HepG2 (cell line): ENCODE results near the gene SERTAD3. TPM values are rescaled to one million over a fixed set of nuclear protein-coding genes. Genes with fewer than 3 reads are reported as not detected.
A peak's percentile ranks its signal among the peaks of the same experiment; 100 is the strongest.

ENCODE experiments used
- BORCS8-MEF2B ChIP-seq: sonication (generic); formaldehyde crosslinking; IDR thresholded peaks from 2 replicates; pipeline ENCODE4 v1.8.0; 2022; ENCODE audit warnings: mild to moderate bottlenecking, missing genetic modification reagents
- CCAR2 ChIP-seq: fragments of 200-400 bp; formaldehyde crosslinking; optimal IDR thresholded peaks from 2 replicates; pipeline ENCODE3; 2018; ENCODE audit warnings: low read depth, mild to moderate bottlenecking, low read length, moderate library complexity
- ETV6 ChIP-seq: sonication (generic); formaldehyde crosslinking; conservative IDR thresholded peaks from 2 replicates; pipeline ENCODE4 v1.4.0; 2020; ENCODE audit warnings: missing genetic modification reagents
- KAT8 ChIP-seq: IDR thresholded peaks from 2 replicates; pipeline ENCODE4 v1.6.1; 2016; ENCODE audit warnings: missing genetic modification reagents, missing compliant biosample characterization
- MAZ ChIP-seq, 2 experiments: sonication (generic) in 1 of 2; formaldehyde crosslinking in 1 of 2; IDR thresholded peaks; 2 replicates each; pipeline versions ENCODE4 v1.5.0 to v1.6.1; 2012 to 2020; ENCODE audit warnings: low read depth in 2 of 2, mild to moderate bottlenecking in 2 of 2, borderline replicate concordance in 1 of 2, improper control_type of control experiment in 1 of 2, low read length in 1 of 2, missing genetic modification reagents in 1 of 2, moderate library complexity in 1 of 2
- MTA1 ChIP-seq: sonication (generic); formaldehyde crosslinking; IDR thresholded peaks from 2 replicates; pipeline ENCODE4 v1.4.0; 2020; ENCODE audit warnings: missing genetic modification reagents, mild to moderate bottlenecking, borderline replicate concordance
- MXI1 ChIP-seq: IDR thresholded peaks from 3 replicates; pipeline ENCODE4 v1.6.1; 2012; ENCODE audit warnings: low read depth, low read length, inconsistent platforms, borderline replicate concordance
- NFKB2 ChIP-seq: sonication (generic); formaldehyde crosslinking; IDR thresholded peaks from 2 replicates; pipeline ENCODE4 v1.4.0; 2020; ENCODE audit warnings: missing genetic modification reagents, borderline replicate concordance
- POLR2AphosphoS5 ChIP-seq: IDR thresholded peaks from 2 replicates; pipeline ENCODE4 v1.6.1; 2012; ENCODE audit warnings: low read depth, low read length
- RBAK ChIP-seq: sonication (generic); formaldehyde crosslinking; IDR thresholded peaks from 2 replicates; pipeline ENCODE4 v1.5.1; 2020; ENCODE audit warnings: mild to moderate bottlenecking, missing genetic modification reagents
- SIN3A ChIP-seq: IDR thresholded peaks from 2 replicates; pipeline ENCODE4 v1.6.1; 2011; ENCODE audit warnings: low read depth, mild to moderate bottlenecking, control low read depth, low read length, borderline replicate concordance
- SIX4 ChIP-seq: sonication (generic); formaldehyde crosslinking; IDR thresholded peaks from 2 replicates; pipeline ENCODE4 v1.4.0; 2020; ENCODE audit warnings: missing genetic modification reagents
- ZBTB21 ChIP-seq: sonication (generic); formaldehyde crosslinking; IDR thresholded peaks from 2 replicates; pipeline ENCODE4 v1.4.0; 2020; ENCODE audit warnings: missing genetic modification reagents
- ZNF101 ChIP-seq: sonication (generic); formaldehyde crosslinking; IDR thresholded peaks from 2 replicates; pipeline ENCODE4 v1.4.0; 2020; ENCODE audit warnings: mild to moderate bottlenecking, low read depth, missing genetic modification reagents, borderline replicate concordance
- ZNF264 ChIP-seq: sonication (generic); formaldehyde crosslinking; IDR thresholded peaks from 2 replicates; pipeline ENCODE4 v1.4.0; 2020; ENCODE audit warnings: missing genetic modification reagents
- ZNF30 ChIP-seq: sonication (generic); formaldehyde crosslinking; IDR thresholded peaks from 2 replicates; pipeline ENCODE4 v1.5.0; 2020; ENCODE audit warnings: mild to moderate bottlenecking, missing genetic modification reagents
- ZNF660 ChIP-seq: sonication (generic); formaldehyde crosslinking; IDR thresholded peaks from 2 replicates; pipeline ENCODE4 v1.5.1; 2020; ENCODE audit warnings: mild to moderate bottlenecking, low read depth, missing genetic modification reagents, borderline replicate concordance
- polyA plus RNA-seq, 8 experiments: library from polyadenylated mRNA; depleted of rRNA in 3 of 8; stranded (reverse) in 7 of 8; unstranded in 1 of 8; fragments of >200 nt; fragmentation: Illumina TruSeq in 4 of 8; extraction: Trizol in 4 of 8; gene quantifications; 2 replicates each; pipeline versions ENCODE4 v1.2.1 to v1.2.3, GENCODE V29; 2011 to 2016; ENCODE audit warnings: low read depth in 4 of 8, missing spikeins in 1 of 8, mixed read lengths in 1 of 8; ENCODE audit not compliant: insufficient read depth in 1 of 8
- total RNA-seq, 5 experiments: library from RNA; depleted of rRNA; stranded (reverse); fragments of >200 nt; fragmentation: Illumina TruSeq; extraction: Trizol; gene quantifications; 2 replicates each; pipeline ENCODE4 v1.2.3, GENCODE V29; 2016; ENCODE audit warnings: low read depth in 1 of 5
- TF ChIP-seq, protein P1 (sequence below): sonication (generic); formaldehyde crosslinking; IDR thresholded peaks from 2 replicates; pipeline ENCODE4 v1.4.0; 2020; ENCODE audit warnings: mild to moderate bottlenecking, missing genetic modification reagents
- TF ChIP-seq, protein P2 (sequence below): IDR thresholded peaks from 2 replicates; pipeline ENCODE4 v1.6.1; 2016; ENCODE audit warnings: low read depth
- TF ChIP-seq, protein P3 (sequence below): sonication (generic); formaldehyde crosslinking; IDR thresholded peaks from 2 replicates; pipeline ENCODE4 v1.5.1; 2020; ENCODE audit warnings: missing genetic modification reagents, mild to moderate bottlenecking, borderline replicate concordance
- TF ChIP-seq, protein P4 (sequence below): sonication (generic); formaldehyde crosslinking; IDR thresholded peaks from 2 replicates; pipeline ENCODE4 v1.4.0; 2020; ENCODE audit warnings: missing genetic modification reagents, mild to moderate bottlenecking, borderline replicate concordance

Gene SERTAD3
- total and polyA plus RNA-seq, 2 of the 13 experiments (the other 11 are each of a cell fraction or from before 2014, with no cell fraction given) = 9.6 to 16.9 TPM

DNA sequence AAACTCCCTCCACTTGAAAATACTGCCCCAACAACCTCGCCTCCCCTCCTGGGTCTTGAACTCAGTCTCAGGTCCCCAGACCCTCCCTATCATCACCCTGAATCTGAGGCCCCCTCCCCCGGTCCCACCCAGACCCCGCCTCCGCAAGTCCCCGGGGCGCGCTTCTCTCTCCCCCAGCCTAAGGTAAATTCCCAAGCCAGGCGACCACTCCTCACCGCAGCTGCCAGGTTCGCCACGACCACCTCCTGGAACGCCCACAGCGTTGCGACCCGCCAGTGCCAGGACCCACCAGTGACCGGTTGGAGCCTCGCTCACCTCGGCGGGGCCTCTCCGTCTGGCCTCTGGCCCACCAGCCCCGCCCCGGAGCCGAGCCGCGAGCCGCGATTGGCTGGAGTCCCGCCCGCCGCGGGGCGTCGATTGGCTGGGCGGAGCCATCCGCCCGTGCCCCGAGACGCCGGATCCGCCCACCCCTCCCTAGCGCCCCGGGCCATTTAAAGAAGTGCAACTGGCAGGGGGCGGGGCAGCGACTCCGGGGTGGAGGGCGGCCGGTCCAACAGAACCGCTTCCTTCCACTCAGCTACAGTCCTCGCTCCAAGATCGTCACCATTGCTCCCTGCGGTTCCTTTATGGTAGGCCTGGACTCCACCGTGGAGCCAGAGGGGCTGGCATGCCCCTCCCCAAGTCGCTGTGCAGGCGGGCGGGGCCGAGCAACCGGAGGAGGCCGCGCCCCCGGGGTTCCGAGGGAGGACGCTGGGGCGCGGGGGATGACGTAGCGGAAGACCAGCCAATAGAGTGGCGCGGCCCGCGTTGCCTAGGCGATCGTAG lies at the start of gene SERTAD3 (continued):
- TF ChIP-seq ETV6 (CRISPR knock-in tag) (0 out of 2 replicates have a peak, but pooled peaks have one; percentile 15), ZNF660 (no peak), SIX4 (CRISPR knock-in tag) (peak; percentile 25; the same call in 1 of the 2 replicates), BORCS8-MEF2B (CRISPR knock-in tag) (peak; percentile 80), ZBTB21 (CRISPR knock-in tag) (peak; percentile 70; the same call in 1 of the 2 replicates), KAT8 (peak; percentile 72), MXI1 (peak; percentile 64; the same call in 2 of the 3 replicates), ZNF30 (CRISPR knock-in tag) (no peak), NFKB2 (peak; percentile 62; the same call in 1 of the 2 replicates), ZNF101 (CRISPR knock-in tag) (no peak; the same call in 1 of the 2 replicates), POLR2AphosphoS5 (peak; percentile 91), MAZ (IDR thresholded peaks at IDR 0.05; ENCODE audit: borderline replicate concordance, low read depth, low read length) (no peak; the same call in 1 of the 2 replicates), MAZ (CRISPR knock-in tag; IDR thresholded peaks at IDR 0.05; ENCODE audit: low read depth) (peak; percentile 87), SIN3A (peak; percentile 79; the same call in 1 of the 2 replicates), CCAR2 (no peak), RBAK (CRISPR knock-in tag) (no peak), ZNF264 (CRISPR knock-in tag) (0 out of 2 replicates have a peak, but pooled peaks have one; percentile 34), MTA1 (CRISPR knock-in tag) (no peak)
- TF ChIP-seq, protein P1, sequence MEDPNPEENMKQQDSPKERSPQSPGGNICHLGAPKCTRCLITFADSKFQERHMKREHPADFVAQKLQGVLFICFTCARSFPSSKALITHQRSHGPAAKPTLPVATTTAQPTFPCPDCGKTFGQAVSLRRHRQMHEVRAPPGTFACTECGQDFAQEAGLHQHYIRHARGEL (CRISPR knock-in tag) = 0 out of 2 replicates have a peak, but pooled peaks have one; percentile 45
- TF ChIP-seq, protein P2, sequence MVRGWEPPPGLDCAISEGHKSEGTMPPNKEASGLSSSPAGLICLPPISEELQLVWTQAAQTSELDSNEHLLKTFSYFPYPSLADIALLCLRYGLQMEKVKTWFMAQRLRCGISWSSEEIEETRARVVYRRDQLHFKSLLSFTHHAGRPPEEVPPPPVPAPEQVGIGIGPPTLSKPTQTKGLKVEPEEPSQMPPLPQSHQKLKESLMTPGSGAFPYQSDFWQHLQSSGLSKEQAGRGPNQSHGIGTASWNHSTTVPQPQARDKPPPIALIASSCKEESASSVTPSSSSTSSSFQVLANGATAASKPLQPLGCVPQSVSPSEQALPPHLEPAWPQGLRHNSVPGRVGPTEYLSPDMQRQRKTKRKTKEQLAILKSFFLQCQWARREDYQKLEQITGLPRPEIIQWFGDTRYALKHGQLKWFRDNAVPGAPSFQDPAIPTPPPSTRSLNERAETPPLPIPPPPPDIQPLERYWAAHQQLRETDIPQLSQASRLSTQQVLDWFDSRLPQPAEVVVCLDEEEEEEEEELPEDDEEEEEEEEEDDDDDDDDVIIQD = no peak
- TF ChIP-seq, protein P3, sequence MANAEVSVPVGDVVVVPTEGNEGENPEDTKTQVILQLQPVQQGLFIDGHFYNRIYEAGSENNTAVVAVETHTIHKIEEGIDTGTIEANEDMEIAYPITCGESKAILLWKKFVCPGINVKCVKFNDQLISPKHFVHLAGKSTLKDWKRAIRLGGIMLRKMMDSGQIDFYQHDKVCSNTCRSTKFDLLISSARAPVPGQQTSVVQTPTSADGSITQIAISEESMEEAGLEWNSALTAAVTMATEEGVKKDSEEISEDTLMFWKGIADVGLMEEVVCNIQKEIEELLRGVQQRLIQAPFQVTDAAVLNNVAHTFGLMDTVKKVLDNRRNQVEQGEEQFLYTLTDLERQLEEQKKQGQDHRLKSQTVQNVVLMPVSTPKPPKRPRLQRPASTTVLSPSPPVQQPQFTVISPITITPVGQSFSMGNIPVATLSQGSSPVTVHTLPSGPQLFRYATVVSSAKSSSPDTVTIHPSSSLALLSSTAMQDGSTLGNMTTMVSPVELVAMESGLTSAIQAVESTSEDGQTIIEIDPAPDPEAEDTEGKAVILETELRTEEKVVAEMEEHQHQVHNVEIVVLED (CRISPR knock-in tag) = peak; percentile 67; the same call in 1 of the 2 replicates
- TF ChIP-seq, protein P4, sequence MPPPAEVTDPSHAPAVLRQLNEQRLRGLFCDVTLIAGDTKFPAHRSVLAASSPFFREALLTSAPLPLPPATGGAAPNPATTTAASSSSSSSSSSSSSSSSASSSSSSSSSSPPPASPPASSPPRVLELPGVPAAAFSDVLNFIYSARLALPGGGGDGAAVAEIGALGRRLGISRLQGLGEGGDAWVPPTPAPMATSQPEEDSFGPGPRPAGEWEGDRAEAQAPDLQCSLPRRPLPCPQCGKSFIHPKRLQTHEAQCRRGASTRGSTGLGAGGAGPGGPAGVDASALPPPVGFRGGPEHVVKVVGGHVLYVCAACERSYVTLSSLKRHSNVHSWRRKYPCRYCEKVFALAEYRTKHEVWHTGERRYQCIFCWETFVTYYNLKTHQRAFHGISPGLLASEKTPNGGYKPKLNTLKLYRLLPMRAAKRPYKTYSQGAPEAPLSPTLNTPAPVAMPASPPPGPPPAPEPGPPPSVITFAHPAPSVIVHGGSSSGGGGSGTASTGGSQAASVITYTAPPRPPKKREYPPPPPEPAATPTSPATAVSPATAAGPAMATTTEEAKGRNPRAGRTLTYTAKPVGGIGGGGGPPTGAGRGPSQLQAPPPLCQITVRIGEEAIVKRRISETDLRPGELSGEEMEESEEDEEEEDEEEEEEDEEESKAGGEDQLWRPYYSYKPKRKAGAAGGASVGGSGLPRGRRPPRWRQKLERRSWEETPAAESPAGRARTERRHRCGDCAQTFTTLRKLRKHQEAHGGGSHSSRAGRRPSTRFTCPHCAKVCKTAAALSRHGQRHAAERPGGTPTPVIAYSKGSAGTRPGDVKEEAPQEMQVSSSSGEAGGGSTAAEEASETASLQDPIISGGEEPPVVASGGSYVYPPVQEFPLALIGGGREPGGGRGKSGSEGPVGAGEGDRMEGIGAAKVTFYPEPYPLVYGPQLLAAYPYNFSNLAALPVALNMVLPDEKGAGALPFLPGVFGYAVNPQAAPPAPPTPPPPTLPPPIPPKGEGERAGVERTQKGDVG (CRISPR knock-in tag) = no peak
